NCI-H2196 treated with DMSO at 0.1 percent for 48 hours (cell line): ENCODE results near the gene NLRP13.

Experiments
- DNase-seq: peaks from one replicate; lab custom pipeline; 2025; ENCODE audit not compliant: unreplicated experiment; lab: John Stamatoyannopoulos, UW

NLRP13 gene

DNA sequence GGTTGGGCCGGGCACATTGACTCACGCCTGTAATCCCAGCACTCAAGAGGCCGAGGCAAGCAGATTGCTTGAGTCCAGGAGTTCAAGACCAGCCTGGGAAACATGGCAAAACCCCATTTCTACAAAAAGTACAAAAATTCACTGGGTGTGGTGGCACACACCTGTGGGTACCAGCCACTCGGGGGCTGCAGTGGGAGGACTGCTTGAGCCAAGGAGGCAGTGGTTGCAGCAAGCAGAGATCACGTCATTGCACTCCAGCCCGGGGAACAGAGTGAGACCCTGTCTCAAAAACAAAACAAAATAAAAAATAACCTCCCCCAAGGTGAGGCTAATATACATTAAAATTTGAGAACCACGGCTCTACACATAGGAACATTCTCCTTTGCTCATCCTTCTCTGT is 24.9 kb downstream of the NLRP13 start:
- no peak for DNase-seq

DNA sequence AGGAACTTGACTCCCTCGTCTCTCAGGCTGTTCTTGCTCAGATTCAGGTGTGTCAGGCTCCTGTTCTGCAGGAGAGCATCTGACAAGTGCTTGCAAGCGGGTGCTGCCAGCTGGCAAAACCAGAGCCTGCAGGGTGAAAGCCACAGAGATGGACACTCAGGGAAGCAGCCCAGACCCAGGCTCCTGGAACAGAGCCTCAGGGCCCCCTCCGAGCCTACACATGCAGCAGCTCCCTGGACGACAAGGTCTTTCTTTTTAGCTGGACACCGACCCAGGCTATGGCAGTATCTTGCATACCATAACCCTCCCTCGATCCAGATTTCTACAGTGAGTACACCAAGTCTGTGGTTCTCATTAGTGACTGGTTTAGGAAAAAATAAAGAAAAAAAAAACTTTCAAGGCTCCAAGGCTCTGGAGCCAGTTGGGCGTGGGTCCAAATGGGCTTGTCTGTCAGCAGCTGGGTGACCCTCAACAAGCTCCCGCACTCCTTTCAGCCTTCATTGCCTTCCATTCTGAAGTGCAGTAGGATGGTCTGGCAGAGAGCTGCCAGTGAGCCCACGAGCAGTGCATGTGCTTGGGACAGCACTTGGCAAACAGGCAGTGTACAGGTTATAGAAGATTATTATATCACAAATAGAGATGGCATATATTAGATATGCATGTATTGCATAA is 29.9 kb downstream of the NLRP13 start:
- no peak for DNase-seq

DNA sequence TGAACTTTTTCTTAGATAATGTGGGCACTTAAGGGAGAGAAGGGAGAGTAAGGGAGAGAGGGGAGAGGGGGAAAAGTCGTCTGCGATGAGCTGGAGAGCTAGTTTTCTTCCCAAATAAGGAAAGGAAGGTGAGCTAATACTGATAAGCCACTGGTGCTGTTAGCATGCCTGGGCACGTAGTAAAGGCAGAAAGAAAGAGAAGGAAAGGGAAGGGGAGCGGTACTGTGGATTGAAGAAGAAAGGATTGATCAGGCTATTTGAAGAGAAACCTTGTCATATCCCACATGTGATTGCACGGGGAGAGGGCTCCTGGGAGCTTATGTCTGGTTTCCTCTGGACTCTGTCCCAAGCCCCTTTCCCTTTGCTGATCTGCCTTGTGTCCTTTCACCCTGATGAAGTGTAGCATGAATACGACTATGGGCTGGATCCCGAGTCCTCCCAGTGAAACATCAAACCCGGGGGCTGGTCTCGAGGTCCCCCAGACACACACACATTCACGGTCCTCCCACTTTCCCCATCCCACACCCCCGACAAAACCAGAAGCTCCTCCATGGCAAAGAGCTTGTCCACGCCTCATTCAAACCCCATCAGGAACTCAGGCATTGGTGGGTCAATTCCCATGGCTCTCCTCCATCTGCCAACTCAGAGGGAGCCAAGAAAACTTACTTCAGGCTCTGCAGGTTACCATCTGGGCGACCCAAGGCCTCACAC is 30.6 kb downstream of the NLRP13 start:
- DNase-seq: no peak

DNA sequence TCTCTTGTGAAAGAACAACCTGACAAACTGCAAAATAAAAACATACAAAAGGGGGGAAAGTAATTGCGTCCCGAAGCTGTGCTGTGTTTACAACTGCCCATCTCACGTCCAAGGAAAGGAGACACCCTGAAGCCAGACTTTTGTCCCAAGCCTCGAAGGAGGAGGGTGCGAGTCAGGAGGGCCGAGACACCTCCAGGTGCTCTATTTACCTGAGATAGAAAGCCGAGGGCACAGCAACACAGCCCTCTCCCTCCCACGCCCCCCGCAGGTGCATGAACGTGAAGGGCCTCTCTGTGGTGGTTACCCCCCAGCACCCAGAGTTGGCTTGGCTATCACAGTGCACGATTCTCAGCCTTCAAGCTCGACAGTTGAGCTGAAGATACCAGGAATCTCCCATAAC is 33.2 kb downstream of the NLRP13 start:
- no peak for DNase-seq

DNA sequence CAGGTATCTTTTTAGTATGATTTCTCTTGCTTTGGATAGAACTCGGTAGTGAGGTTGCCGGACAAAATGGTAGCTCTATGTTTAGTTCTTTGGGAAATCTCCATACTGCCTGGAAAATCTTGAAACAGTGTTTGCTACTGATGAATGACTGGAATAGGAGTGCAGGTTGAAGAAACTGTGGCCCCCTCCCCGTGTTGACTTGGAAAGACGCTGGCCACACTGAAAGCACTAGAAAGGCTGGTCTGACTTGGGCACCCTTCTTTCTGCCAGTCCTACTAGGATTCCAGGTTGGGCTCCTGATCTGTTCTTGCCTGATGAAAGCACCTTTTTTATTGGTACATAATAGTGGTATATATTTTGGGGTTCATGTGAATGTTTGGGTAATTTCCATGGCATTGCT is 49.5 kb downstream of the NLRP13 start:
- no peak for DNase-seq

DNA sequence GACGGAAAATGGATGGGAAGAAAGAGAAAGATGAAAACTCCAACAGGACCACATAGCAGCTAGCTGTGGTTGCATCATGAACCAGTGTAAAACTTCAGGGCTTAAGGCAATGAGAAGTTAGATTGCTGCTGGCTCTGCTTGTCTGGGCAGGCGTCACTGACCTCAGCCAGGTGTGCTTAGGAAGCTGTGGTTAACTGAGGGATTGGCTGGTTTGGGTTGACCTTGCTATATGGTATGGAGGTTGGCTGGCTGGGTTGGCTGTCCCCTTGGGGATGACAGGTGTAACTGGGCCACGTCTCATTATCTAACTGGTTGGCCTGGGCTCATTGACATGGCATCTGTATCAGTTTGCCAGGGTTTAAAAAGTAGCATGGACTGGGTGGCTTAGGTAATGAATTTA is 54.9 kb downstream of the NLRP13 start:
- DNase-seq: no peak

DNA sequence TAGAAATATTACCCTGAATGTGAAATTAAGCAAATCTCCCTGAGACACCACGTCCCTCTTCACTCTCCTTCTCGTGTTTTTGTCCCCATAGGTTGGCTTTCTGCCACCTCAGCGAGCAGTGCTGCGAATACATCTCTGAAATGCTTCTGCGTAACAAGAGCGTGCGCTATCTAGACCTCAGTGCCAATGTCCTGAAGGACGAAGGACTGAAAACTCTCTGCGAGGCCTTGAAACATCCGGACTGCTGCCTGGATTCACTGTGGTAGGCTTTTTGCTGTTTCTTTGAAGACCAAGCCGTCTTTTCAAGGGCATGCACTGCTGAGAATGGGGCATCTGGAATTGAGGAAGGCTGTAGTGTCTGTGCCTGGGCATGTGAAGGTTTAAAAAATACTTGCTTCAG is 61.4 kb downstream of the NLRP13 start:
- DNase-seq: no peak

DNA sequence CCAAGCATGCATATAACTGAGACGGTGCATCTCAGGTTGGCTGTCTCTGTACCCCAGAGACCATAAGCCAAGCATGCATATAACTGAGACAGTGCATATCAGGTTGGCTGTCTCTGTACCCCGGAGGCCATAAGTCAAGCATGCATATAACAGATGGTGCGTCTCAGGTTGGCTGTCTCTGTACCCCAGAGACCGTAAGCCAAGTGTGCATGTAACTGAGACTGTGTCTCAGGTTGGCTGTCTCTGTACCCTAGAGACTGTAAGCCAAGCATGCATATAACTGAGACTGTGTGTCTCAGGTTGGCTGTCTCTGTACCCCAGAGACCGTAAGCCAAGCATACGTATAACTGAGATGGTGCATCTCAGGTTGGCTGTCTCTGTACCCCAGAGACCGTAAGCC is 65.0 kb downstream of the NLRP13 start:
- no peak for DNase-seq

DNA sequence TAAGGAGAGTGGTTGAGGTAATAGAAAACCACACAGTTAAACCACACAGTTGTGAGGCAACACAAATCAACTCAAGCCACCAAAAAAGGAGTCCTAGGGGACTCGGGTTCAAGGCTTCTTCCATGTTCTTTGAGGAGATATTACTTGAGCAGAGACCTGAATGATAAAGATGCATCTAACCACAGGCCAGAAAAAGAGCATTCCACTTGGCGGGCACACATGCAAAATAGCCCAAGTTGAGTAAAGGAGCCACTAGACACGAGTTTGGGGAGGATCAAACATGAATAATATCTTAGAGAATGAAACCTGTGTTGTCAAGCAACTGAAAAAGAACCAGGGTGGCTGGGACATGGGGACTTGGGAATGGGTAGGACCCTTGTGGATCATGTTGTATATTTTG is 65.6 kb downstream of the NLRP13 start:
- DNase-seq: no peak

DNA sequence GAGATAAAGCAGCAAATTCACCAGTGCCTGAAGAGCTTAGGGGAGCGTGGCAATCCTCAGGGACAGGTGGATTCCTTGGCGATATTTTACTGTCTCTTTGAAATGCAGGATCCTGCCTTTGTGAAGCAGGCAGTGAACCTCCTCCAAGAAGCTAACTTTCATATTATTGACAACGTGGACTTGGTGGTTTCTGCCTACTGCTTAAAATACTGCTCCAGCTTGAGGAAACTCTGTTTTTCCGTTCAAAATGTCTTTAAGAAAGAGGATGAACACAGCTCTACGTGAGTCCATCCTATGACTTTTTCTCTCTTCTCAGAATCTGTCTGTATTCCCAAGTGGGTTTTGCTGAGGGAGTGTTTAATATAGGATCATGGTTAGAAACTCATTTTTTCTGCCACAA is 73.2 kb downstream of the NLRP13 start:
- DNase-seq: no peak

DNA sequence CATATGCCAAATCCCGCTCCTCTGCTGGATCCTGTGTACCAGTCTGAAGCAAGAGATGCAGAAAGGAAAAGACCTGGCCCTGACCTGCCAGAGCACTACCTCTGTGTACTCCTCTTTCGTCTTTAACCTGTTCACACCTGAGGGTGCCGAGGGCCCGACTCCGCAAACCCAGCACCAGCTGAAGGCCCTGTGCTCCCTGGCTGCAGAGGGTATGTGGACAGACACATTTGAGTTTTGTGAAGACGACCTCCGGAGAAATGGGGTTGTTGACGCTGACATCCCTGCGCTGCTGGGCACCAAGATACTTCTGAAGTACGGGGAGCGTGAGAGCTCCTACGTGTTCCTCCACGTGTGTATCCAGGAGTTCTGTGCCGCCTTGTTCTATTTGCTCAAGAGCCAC is 73.7 kb downstream of the NLRP13 start:
- no peak for DNase-seq

DNA sequence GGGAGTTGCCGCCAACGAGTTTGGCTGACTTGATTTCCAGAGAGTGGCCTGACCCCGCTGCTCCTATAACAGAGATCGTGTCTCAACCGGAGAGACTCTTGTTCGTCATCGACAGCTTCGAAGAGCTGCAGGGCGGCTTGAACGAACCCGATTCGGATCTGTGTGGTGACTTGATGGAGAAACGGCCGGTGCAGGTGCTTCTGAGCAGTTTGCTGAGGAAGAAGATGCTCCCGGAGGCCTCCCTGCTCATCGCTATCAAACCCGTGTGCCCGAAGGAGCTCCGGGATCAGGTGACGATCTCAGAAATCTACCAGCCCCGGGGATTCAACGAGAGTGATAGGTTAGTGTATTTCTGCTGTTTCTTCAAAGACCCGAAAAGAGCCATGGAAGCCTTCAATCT is 74.2 kb downstream of the NLRP13 start:
- DNase-seq: no peak

DNA sequence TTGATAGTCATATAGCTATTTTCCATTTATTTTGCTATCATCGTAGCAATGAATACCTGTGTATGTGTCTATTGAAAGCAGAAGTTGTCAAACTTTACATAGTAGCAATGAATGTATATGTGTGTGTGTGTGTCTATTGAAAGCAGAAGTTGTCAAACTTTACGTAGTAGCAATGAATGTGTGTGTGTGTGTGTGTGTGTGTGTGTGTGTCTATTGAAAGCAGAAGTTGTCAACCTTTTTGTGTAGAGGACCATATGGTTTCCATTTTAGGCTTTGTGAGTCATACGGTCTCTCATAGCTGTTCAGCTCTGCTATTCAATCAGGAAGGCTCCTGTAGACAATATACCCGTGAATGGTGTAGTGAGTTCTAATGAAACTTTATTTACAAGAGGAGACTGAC is 75.0 kb downstream of the NLRP13 start:
- no peak for DNase-seq

DNA sequence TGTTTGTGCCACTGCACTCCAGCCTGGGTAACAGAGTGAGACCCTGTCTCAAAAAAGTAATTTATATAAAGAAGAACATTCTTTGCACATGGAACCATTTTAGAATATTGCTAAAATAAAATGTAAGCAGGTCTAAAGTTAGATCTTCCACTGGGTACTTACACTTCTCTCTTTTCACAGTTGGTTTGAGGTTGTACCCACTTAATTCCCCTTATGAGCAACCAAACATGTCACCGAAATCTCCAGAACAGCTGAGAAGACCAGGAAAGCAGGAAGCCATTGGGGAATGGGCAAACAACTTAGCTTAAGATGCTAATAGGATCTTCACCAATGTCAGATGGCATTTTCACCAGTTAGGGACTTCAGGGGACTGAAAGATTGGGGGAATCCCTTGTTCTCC is 77.0 kb downstream of the NLRP13 start:
- DNase-seq: no peak
